Activated CD4-positive, alpha-beta T cell treated with anti-CD3 and anti-CD28 coated beads, Interleukin-2, amount 50 U/mL, for 48 hours (primary cell): ENCODE results near the gene CBR3.
A peak's percentile ranks its signal among the peaks of the same experiment; 100 is the strongest.

Experiments
- DNase-seq, 2 experiments: peaks; one replicate each; pipeline ENCODE4 v3.0.0-alpha.2; 2020

The CBR3 gene

GRCh38 chr21:36156815-36157670 is 22.2 kb downstream of the CBR3 start, which contains the start of gene DOP1B:
Gene DOP1B (plus strand): TSS chr21:36156824. CDS start chr21:36164734, 7,910 bp downstream.
- peak; percentile 46 to 50 for DNase-seq

- no peak for DNase-seq
Observed at GRCh38 chr21:36159356-36159921, 24.6 kb downstream of the CBR3 start.

GRCh38 chr21:36160850-36161178 is 25.9 kb downstream of the CBR3 start:
- no peak for DNase-seq

- no peak for DNase-seq
Observed at GRCh38 chr21:36162631-36163030, 27.8 kb downstream of the CBR3 start.

- no peak for DNase-seq
Observed at GRCh38 chr21:36163750-36164741, 29.2 kb downstream of the CBR3 start.

GRCh38 chr21:36165356-36165755 is 30.5 kb downstream of the CBR3 start:
- DNase-seq: no peak

GRCh38 chr21:36166705-36167104 is 31.8 kb downstream of the CBR3 start:
- DNase-seq: no peak

GRCh38 chr21:36167541-36167940 is 32.7 kb downstream of the CBR3 start:
- no peak for DNase-seq

GRCh38 chr21:36169470-36170128 is 34.7 kb downstream of the CBR3 start:
- DNase-seq: no peak

GRCh38 chr21:36170823-36171222 is 35.9 kb downstream of the CBR3 start:
- no peak for DNase-seq

- no peak for DNase-seq
Observed at GRCh38 chr21:36171336-36171735, 36.5 kb downstream of the CBR3 start.

GRCh38 chr21:36171741-36172331 is 37.0 kb downstream of the CBR3 start:
- no peak for DNase-seq

- DNase-seq: no peak
Observed at GRCh38 chr21:36174780-36175179, 39.9 kb downstream of the CBR3 start.

- no peak for DNase-seq
Observed at GRCh38 chr21:36175771-36176565, 41.1 kb downstream of the CBR3 start.

GRCh38 chr21:36178349-36178748 is 43.5 kb downstream of the CBR3 start:
- no peak for DNase-seq

- DNase-seq: no peak
Observed at GRCh38 chr21:36179145-36179544, 44.3 kb downstream of the CBR3 start.

- no peak for DNase-seq
Observed at GRCh38 chr21:36180963-36181362, 46.1 kb downstream of the CBR3 start.

- DNase-seq: no peak
Observed at GRCh38 chr21:36183144-36183795, 48.4 kb downstream of the CBR3 start.

- no peak for DNase-seq
Observed at GRCh38 chr21:36184545-36184944, 49.7 kb downstream of the CBR3 start.

- no peak for DNase-seq
Observed at GRCh38 chr21:36185523-36185922, 50.6 kb downstream of the CBR3 start.

- no peak for DNase-seq
Observed at GRCh38 chr21:36186081-36186480, 51.2 kb downstream of the CBR3 start.
